HCT116 (cell line): ENCODE data around the gene SHROOM3. TPM values are rescaled to one million over a fixed set of nuclear protein-coding genes. Genes with fewer than 3 reads are reported as not detected.

Source experiments
- ATAC-seq: fragments of 200-7000 bp; cut with Tn5 transposase; 2 replicates; pipeline ENCODE4 v1.9.1; 2020; ENCODE audit warnings: mild to moderate bottlenecking, moderate library complexity
- BruUV-seq: library from RNA; stranded (reverse); fragments of 400-500 nt; replicated peaks from 2 replicates; lab custom pipeline; 2021; lab: Mats Ljungman, UMichigan
- CTCF ChIA-PET: fragments of 300-600 bp; sonication (Branson Sonifier 250); formaldehyde crosslinking; loops from one replicate; lab custom pipeline; 2021; ENCODE audit warnings: antibody characterized with exemption; lab: Charles Lee
- POLR2A ChIA-PET: fragments of 300-600, 350-600 bp; sonication (Branson Sonifier 250); formaldehyde crosslinking; loops from one replicate; lab custom pipeline; 2021; ENCODE audit warnings: antibody characterized with exemption; lab: Charles Lee
- RAD21 ChIA-PET, 2 experiments: fragments of 300-600 bp; sonication (Branson Sonifier 250); formaldehyde crosslinking; loops; one replicate each; lab custom pipeline; 2023; ENCODE audit warnings: low total read pairs in 2 of 2; ENCODE audit not compliant: uncharacterized antibody in 2 of 2, unreplicated experiment in 2 of 2, low non-redundant PET in 1 of 2; lab: Charles Lee
- DNase-seq: peaks from one replicate; pipeline ENCODE4 v3.0.0-alpha.2; 2010; ENCODE audit warnings: low read depth, low spot score
- H2AFZ ChIP-seq: fragments of 200-600 bp; shearing (Covaris generic), sonication (generic); 2 replicates; pipeline ENCODE4 v1.6.1; 2017; ENCODE audit warnings: low read depth, mixed run types, mixed read lengths, antibody characterized with exemption, low read length; ENCODE audit not compliant: poor library complexity, severe bottlenecking
- H3K27ac ChIP-seq: 2 replicates; pipeline ENCODE4 v1.5.1; 2012; ENCODE audit warnings: low read depth, low read length
- H3K27me3 ChIP-seq: fragments of 200-600 bp; sonication (generic); 2 replicates; pipeline ENCODE4 v1.6.1; 2016; ENCODE audit warnings: mixed run types, low read length, mixed read lengths; ENCODE audit not compliant: insufficient read depth
- H3K36me3 ChIP-seq, 2 experiments: fragments of 200-500 bp in 1 of 2; fragments of 200-600 bp in 1 of 2; sonication (Bioruptor generic) in 1 of 2; sonication (generic) in 1 of 2; 2 replicates each; pipeline versions ENCODE4 v1.5.1 to v1.6.1; 2014 to 2016; ENCODE audit warnings: low read length in 2 of 2, inconsistent platforms in 1 of 2, mixed read lengths in 1 of 2, mixed run types in 1 of 2; ENCODE audit not compliant: insufficient read depth in 2 of 2, control insufficient read depth in 1 of 2
- H3K4me1 ChIP-seq, 2 experiments: fragments of 200-600 bp in 1 of 2; sonication (generic) in 1 of 2; 2 replicates each; pipeline versions ENCODE4 v1.5.1 to v1.6.1; 2012 to 2017; ENCODE audit warnings: low read length in 2 of 2, inconsistent platforms in 1 of 2, mild to moderate bottlenecking in 1 of 2, mixed read lengths in 1 of 2, mixed run types in 1 of 2, moderate library complexity in 1 of 2; ENCODE audit not compliant: insufficient read depth in 2 of 2, control insufficient read depth in 1 of 2
- H3K4me2 ChIP-seq: fragments of 200-600 bp; sonication (generic); 2 replicates; pipeline ENCODE4 v1.6.1; 2017; ENCODE audit warnings: mixed run types, low read length, mixed read lengths
- H3K4me3 ChIP-seq, 2 experiments: fragments of 200-600 bp in 1 of 2; sonication (generic) in 1 of 2; replicated peaks in 1 of 2; 2 replicates each; pipeline ENCODE4 v1.5.1; 2011 to 2016; ENCODE audit warnings: low read length in 2 of 2, control low read depth in 1 of 2, low read depth in 1 of 2, mild to moderate bottlenecking in 1 of 2, mixed read lengths in 1 of 2, mixed run types in 1 of 2
- H3K79me2 ChIP-seq: fragments of 200-600 bp; sonication (generic); 2 replicates; pipeline ENCODE4 v1.6.1; 2017; ENCODE audit warnings: mild to moderate bottlenecking, mixed run types, low read length, moderate library complexity, mixed read lengths; ENCODE audit not compliant: insufficient read depth
- H3K9ac ChIP-seq: fragments of 200-600 bp; sonication (generic); 2 replicates; pipeline ENCODE4 v1.6.1; 2016; ENCODE audit warnings: low read length, mixed read lengths
- H3K9me2 ChIP-seq: fragments of 200-600 bp; sonication (generic), shearing (Covaris generic); 2 replicates; pipeline ENCODE4 v1.6.1; 2017; ENCODE audit warnings: mixed run types, mild to moderate bottlenecking, moderate library complexity; ENCODE audit not compliant: insufficient read depth
- H3K9me3 ChIP-seq, 2 experiments: fragments of 200-500 bp in 1 of 2; fragments of 200-600 bp in 1 of 2; sonication (Bioruptor generic) in 1 of 2; sonication (generic) in 1 of 2; 2 replicates each; pipeline ENCODE4 v1.6.1; 2014 to 2017; ENCODE audit warnings: low read length in 2 of 2, mixed read lengths in 2 of 2, inconsistent platforms in 1 of 2, low read depth in 1 of 2, mild to moderate bottlenecking in 1 of 2, mixed run types in 1 of 2, moderate library complexity in 1 of 2; ENCODE audit not compliant: control insufficient read depth in 1 of 2, insufficient read depth in 1 of 2
- H4K20me1 ChIP-seq: fragments of 200-600 bp; sonication (generic), shearing (Covaris generic); 2 replicates; pipeline ENCODE4 v1.6.1; 2017; ENCODE audit warnings: mixed run types, mild to moderate bottlenecking, moderate library complexity; ENCODE audit not compliant: insufficient read depth
- CEBPB ChIP-seq: IDR thresholded peaks from 2 replicates; pipeline ENCODE4 v1.6.1; 2012; ENCODE audit warnings: low read depth
- ELF1 ChIP-seq: IDR thresholded peaks from 2 replicates; pipeline ENCODE4 v1.6.1; 2012; ENCODE audit warnings: low read depth, borderline replicate concordance
- EZH2phosphoT487 ChIP-seq: fragments of 200-600 bp; IDR thresholded peaks from 2 replicates; pipeline ENCODE4 v1.6.1; 2018; ENCODE audit warnings: antibody characterized with exemption, borderline replicate concordance
- SIN3A ChIP-seq: IDR thresholded peaks from 2 replicates; pipeline ENCODE4 v1.6.1; 2012; ENCODE audit warnings: low read depth
- SP1 ChIP-seq: IDR thresholded peaks from 2 replicates; pipeline ENCODE4 v1.6.1; 2012; ENCODE audit warnings: low read depth
- SRF ChIP-seq: IDR thresholded peaks from 2 replicates; pipeline ENCODE4 v1.6.1; 2012; ENCODE audit warnings: low read depth
- TCF7L2 ChIP-seq: IDR thresholded peaks from 2 replicates; pipeline ENCODE4 v1.7.0; 2011; ENCODE audit warnings: borderline replicate concordance, inconsistent platforms; ENCODE audit not compliant: insufficient read depth, insufficient read length; ENCODE audit errors: extremely low read depth
- YY1 ChIP-seq: IDR thresholded peaks from 2 replicates; pipeline ENCODE4 v1.6.1; 2011; ENCODE audit warnings: low read length, low read depth, moderate library complexity, mild to moderate bottlenecking; ENCODE audit not compliant: insufficient replicate concordance; ENCODE audit errors: extremely low read depth
- ZFX ChIP-seq: fragments of 450-650 bp; IDR thresholded peaks from 2 replicates; pipeline ENCODE4 v1.6.1; 2017
- intact Hi-C: fragments of 100-400 bp; cut with micrococcal nuclease; formaldehyde crosslinking; loops from 2 replicates; pipeline ENCODE4 v1.10.0; 2022
- total RNA-seq: library from RNA; stranded (reverse); gene quantifications from one replicate; pipeline ENCODE4 v1.2.1, GENCODE V29; 2021; ENCODE audit not compliant: unreplicated experiment
- TF ChIP-seq, protein P1 (sequence below): IDR thresholded peaks from 2 replicates; pipeline ENCODE4 v1.6.1; 2012; ENCODE audit warnings: low read depth
- TF ChIP-seq, protein P2 (sequence below): IDR thresholded peaks from 2 replicates; pipeline ENCODE4 v1.6.1; 2012
- TF ChIP-seq, protein P3 (sequence below): IDR thresholded peaks from 2 replicates; pipeline ENCODE4 v1.6.1; 2011; ENCODE audit warnings: mild to moderate bottlenecking, low read length, moderate library complexity; ENCODE audit not compliant: insufficient replicate concordance; ENCODE audit errors: extremely low read depth
- TF ChIP-seq, protein P4 (sequence below): IDR thresholded peaks from 2 replicates; pipeline ENCODE4 v1.6.1; 2012

SHROOM3 gene
- total RNA-seq, 1 experiment from 2014 or later: 22.5 TPM

DNA sequence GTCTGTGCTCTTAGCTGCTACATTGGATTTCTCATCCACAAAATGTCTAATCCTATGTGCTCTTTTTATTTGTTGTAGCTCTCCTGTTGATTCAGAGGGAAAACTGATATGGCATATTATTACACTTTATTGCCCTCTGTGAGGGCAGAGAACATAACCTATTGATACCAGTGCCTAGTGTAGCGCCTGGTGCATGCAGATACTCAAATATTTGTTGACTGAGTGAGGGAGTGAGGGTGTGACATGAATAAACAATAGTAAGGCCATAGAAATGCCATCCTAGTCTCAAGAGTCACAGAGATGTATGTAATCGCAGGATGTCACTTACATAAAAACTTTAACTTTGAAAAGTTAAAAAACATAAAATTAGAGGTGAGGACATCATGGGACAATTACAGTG, 159.1 kb downstream of the SHROOM3 start:
- Histone ChIP-seq H3K9me2 (no peaks in the 10 kb centered on the region), H3K27ac (no peak overlapping the region), H3K27me3 (no peaks in the 10 kb centered on the region), H3K4me1 (peaks cover 14 to 21% of the 10 kb centered on the region in 2 experiments), H4K20me1 (no peaks in the 10 kb centered on the region), H3K4me2 (no peak overlapping the region), H2AFZ (no peak overlapping the region), H3K79me2 (no peaks in the 10 kb centered on the region), H3K9me3 (no peaks in the 10 kb centered on the region), H3K4me3 (no peak overlapping the region), H3K36me3 (no peaks in the 10 kb centered on the region), H3K9ac (no peak overlapping the region)
- TF ChIP-seq, protein P1, sequence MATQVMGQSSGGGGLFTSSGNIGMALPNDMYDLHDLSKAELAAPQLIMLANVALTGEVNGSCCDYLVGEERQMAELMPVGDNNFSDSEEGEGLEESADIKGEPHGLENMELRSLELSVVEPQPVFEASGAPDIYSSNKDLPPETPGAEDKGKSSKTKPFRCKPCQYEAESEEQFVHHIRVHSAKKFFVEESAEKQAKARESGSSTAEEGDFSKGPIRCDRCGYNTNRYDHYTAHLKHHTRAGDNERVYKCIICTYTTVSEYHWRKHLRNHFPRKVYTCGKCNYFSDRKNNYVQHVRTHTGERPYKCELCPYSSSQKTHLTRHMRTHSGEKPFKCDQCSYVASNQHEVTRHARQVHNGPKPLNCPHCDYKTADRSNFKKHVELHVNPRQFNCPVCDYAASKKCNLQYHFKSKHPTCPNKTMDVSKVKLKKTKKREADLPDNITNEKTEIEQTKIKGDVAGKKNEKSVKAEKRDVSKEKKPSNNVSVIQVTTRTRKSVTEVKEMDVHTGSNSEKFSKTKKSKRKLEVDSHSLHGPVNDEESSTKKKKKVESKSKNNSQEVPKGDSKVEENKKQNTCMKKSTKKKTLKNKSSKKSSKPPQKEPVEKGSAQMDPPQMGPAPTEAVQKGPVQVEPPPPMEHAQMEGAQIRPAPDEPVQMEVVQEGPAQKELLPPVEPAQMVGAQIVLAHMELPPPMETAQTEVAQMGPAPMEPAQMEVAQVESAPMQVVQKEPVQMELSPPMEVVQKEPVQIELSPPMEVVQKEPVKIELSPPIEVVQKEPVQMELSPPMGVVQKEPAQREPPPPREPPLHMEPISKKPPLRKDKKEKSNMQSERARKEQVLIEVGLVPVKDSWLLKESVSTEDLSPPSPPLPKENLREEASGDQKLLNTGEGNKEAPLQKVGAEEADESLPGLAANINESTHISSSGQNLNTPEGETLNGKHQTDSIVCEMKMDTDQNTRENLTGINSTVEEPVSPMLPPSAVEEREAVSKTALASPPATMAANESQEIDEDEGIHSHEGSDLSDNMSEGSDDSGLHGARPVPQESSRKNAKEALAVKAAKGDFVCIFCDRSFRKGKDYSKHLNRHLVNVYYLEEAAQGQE: no peak
- TF ChIP-seq ELF1 (no peak), SP1 (no peak), SRF (no peak), CEBPB (no peak), TCF7L2 (no peak), SIN3A (no peak), EZH2phosphoT487 (no peak), YY1 (no peak), ZFX (no peak)
- TF ChIP-seq, protein P2, sequence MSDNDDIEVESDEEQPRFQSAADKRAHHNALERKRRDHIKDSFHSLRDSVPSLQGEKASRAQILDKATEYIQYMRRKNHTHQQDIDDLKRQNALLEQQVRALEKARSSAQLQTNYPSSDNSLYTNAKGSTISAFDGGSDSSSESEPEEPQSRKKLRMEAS: no peak
- TF ChIP-seq, protein P3, sequence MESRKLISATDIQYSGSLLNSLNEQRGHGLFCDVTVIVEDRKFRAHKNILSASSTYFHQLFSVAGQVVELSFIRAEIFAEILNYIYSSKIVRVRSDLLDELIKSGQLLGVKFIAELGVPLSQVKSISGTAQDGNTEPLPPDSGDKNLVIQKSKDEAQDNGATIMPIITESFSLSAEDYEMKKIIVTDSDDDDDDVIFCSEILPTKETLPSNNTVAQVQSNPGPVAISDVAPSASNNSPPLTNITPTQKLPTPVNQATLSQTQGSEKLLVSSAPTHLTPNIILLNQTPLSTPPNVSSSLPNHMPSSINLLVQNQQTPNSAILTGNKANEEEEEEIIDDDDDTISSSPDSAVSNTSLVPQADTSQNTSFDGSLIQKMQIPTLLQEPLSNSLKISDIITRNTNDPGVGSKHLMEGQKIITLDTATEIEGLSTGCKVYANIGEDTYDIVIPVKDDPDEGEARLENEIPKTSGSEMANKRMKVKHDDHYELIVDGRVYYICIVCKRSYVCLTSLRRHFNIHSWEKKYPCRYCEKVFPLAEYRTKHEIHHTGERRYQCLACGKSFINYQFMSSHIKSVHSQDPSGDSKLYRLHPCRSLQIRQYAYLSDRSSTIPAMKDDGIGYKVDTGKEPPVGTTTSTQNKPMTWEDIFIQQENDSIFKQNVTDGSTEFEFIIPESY: no peak
- TF ChIP-seq, protein P4, sequence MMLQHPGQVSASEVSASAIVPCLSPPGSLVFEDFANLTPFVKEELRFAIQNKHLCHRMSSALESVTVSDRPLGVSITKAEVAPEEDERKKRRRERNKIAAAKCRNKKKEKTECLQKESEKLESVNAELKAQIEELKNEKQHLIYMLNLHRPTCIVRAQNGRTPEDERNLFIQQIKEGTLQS: no peak
- POLR2A ChIA-PET: interaction anchor here (1.4 kb wide), 1 partner anchor 8 kb away, joined by 5 read pairs; no protein-coding TSS in a partner anchor
- RAD21 ChIA-PET: no interaction called here
- DNase-seq: no peak
- no peak for ATAC-seq
- CTCF ChIA-PET: no interaction called here
- no TSS peak for BruUV-seq
- intact Hi-C loops: no loop called here
